GM21360 (cell line): ENCODE data around the gene CXXC4.

ENCODE experiments used
- ATAC-seq: cut with Tn5 transposase; IDR thresholded peaks from one replicate; pipeline ENCODE4 v1.9.1; 2021; ENCODE audit warnings: mild to moderate bottlenecking, moderate library complexity; ENCODE audit not compliant: unreplicated experiment

Gene CXXC4

GRCh38 chr4:104494822-104495559, at the start of gene CXXC4:
CXXC4 (minus strand) TSS chr4:104494894; CDS start chr4:104491802, 3,092 bp downstream.
- ATAC-seq = peak; percentile 28

DNA sequence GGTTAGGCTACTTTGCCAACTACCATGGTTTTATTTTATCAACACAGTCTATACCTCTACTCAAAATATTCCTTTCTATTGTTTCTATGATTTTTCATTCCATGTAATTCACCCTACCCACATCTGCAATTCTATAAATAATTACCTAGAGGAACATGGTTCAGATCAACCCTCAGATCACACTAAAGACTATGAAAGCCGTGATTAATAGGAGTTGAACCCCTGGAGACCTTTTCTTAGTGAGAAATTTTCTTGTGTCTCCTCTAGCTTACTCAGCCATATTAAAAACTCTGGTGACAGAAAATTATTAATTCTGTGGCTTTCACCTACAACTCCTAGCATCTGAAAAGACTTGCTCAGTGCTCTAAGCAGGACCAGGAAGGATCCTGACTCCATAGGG, 38.5 kb upstream of the CXXC4 start:
- no peak for ATAC-seq

- ATAC-seq = no peak
Measured at GRCh38 chr4:104532677-104533076, 38.0 kb upstream of the CXXC4 start.

- no peak for ATAC-seq
Measured at GRCh38 chr4:104531390-104531789, 36.7 kb upstream of the CXXC4 start.

GRCh38 chr4:104530426-104530825, 35.7 kb upstream of the CXXC4 start:
- ATAC-seq = no peak

DNA sequence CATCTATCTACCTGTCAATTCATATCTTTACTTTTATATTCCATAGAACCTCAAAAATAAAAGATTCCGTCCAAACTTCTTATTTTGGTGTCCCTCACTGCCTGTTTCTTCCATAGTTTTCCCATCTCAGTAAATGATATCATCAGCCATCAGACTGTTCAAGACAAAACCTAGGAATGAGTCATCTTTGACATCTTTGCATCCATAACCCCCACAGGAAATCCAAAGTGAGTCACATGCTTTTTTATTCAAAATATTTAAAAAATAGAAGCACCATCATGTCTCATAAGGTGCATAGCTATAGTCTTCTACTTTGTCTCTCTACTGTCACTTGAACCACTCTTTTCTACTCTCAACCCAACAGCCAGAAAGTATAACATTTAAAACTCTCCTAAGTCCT, 29.9 kb upstream of the CXXC4 start:
- no peak for ATAC-seq

GRCh38 chr4:104524026-104524425, 29.3 kb upstream of the CXXC4 start:
- ATAC-seq = no peak

- peak; percentile 77 for ATAC-seq
Measured at GRCh38 chr4:104519588-104519987, 24.9 kb upstream of the CXXC4 start.

DNA sequence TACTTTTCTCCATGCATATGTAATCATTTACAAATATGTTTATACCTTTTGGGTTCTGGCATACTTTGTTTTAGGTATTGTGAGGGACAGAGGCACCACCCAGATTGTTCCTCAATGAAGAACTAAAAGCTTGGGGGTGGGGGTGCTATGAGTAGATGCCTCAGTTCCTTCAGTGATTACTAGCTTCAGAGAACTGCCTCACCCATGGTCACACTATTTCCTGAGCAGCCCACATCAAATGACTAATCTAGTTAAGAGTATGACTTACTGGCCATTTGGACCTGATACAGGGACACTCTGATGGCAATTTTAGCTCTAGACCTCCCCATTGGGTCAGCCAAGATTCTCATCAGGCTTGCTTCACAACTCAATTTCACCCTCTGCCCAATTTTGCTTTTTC, 22.2 kb upstream of the CXXC4 start:
- no peak for ATAC-seq

- ATAC-seq = no peak
Measured at GRCh38 chr4:104508224-104508623, 13.5 kb upstream of the CXXC4 start.

- ATAC-seq = no peak
Measured at GRCh38 chr4:104507112-104507511, 12.4 kb upstream of the CXXC4 start.

DNA sequence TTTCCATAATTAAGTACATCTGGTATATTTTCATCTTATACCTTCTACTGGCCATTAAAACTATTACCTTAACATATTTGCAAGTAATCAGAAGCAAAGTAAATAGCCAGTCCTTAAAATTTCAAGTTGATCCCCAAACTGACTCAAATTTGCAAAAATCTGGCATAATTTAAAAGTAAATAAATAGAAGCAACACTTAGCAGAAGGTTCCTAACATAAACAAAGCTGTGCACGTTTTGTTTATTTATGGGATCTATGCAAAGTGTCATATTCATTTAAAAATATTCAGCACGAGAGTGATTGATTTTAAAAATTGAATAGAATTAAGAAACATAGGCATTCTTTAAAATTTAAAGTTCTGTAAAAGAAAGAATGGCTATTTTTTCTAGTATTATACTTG, 9.8 kb upstream of the CXXC4 start:
- ATAC-seq = no peak

- ATAC-seq = no peak
Measured at GRCh38 chr4:104502471-104502870, 7.8 kb upstream of the CXXC4 start.

GRCh38 chr4:104501290-104501689, 6.6 kb upstream of the CXXC4 start:
- no peak for ATAC-seq

GRCh38 chr4:104500442-104500841, 5.7 kb upstream of the CXXC4 start:
- ATAC-seq = no peak

DNA sequence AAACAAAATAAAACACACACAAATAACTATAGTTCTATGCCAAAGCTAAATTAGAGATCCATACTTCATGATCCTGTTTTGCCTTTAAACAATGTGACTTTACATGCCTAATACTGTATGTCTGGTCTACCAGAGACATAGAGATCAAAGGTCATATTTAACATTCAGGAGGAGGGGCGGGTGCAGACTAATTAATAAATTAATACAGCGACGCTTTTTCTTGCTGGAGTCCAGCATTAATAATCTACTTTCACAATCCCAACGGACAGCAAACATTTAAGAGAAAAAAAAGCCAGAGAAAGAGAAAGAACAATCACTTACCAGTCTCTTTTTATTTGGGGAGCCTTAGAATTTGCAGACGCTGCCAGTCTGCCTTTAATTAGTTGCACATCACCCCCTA, 509 bp downstream of the CXXC4 start:
- no peak for ATAC-seq

DNA sequence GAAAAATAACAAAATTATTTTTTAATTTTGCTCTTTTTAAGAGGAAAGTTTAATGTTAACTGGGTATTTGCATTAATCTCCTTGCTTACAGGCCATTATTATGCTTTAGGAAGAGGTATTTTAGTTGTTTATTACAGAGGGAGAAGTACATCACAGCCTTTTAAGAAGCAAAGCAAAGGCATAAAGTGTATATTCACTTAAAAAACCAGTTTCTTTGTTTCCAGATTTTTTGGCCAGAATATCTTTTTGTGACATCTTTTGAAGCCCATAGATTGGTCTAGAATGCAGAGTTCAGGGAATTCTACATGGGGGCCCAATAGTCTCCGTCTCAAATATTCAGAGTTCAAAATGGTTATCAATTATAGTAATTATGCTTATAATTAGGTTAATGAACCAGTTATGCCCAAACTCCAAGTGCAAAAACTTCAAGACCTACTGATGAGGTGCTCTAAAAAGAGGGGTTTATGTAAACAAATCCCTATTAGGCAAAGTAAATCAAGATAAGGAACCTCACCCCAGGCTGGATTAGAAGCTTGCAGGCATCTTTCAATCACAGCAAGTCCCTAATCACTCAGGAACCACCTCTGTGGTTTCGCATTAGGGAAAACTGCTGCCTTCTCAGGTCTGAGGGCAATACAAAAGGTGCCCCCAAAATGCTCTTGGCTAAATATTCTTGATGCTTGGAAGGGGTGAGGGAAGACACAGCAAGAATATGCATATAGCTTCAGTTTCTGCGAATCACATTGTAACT, 1.4 kb downstream of the CXXC4 start:
- ATAC-seq = no peak

- ATAC-seq = peak; percentile 26
Measured at GRCh38 chr4:104492183-104492771, 2.4 kb downstream of the CXXC4 start.

- ATAC-seq = peak; percentile 15
Measured at GRCh38 chr4:104491481-104492182, 3.1 kb downstream of the CXXC4 start.

- peak; percentile 17 for ATAC-seq
Measured at GRCh38 chr4:104490770-104491480, 3.8 kb downstream of the CXXC4 start.
